ENCODE data around the gene NAP1L4. TPM values are rescaled to one million over a fixed set of nuclear protein-coding genes. Genes with fewer than 3 reads are reported as not detected.

Gene NAP1L4
- total RNA-seq, 6 experiments from 2014 or later, result 109 to 140 (median 131) TPM

GRCh38 chr11:3035333-3035732, 43.2 kb upstream of the NAP1L4 start:
- TF ChIP-seq, protein P1, sequence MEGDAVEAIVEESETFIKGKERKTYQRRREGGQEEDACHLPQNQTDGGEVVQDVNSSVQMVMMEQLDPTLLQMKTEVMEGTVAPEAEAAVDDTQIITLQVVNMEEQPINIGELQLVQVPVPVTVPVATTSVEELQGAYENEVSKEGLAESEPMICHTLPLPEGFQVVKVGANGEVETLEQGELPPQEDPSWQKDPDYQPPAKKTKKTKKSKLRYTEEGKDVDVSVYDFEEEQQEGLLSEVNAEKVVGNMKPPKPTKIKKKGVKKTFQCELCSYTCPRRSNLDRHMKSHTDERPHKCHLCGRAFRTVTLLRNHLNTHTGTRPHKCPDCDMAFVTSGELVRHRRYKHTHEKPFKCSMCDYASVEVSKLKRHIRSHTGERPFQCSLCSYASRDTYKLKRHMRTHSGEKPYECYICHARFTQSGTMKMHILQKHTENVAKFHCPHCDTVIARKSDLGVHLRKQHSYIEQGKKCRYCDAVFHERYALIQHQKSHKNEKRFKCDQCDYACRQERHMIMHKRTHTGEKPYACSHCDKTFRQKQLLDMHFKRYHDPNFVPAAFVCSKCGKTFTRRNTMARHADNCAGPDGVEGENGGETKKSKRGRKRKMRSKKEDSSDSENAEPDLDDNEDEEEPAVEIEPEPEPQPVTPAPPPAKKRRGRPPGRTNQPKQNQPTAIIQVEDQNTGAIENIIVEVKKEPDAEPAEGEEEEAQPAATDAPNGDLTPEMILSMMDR (IDR thresholded peaks at IDR 0.05), result no peak
- Mint-ChIP-seq H3K4me1 (ENCODE audit: low read depth) (peaks cover 12% of the 10 kb centered on the region; the same call in 1 of the 2 replicates), H3K4me3 (no peak overlapping the region), H3K27me3 (ENCODE audit: insufficient read depth) (peaks cover 3% of the 10 kb centered on the region; the same call in 1 of the 2 replicates), H3K9me3 (no peaks in the 10 kb centered on the region), H3K36me3 (ENCODE audit: low read depth) (peaks cover 34% of the 10 kb centered on the region), H3K27ac (no peak overlapping the region)
- no peak for DNase-seq

GRCh38 chr11:3030289-3031070, 38.4 kb upstream of the NAP1L4 start:
- Mint-ChIP-seq H3K9me3 (no peaks in the 10 kb centered on the region), H3K4me3 (no peak overlapping the region), H3K27me3 (ENCODE audit: insufficient read depth) (no peaks in the 10 kb centered on the region; the same call in 1 of the 2 replicates), H3K27ac (peak overlapping the region; percentile 8; the same call in 1 of the 2 replicates), H3K4me1 (ENCODE audit: low read depth) (no peaks in the 10 kb centered on the region), H3K36me3 (ENCODE audit: low read depth) (peaks cover 33% of the 10 kb centered on the region)
- no peak for DNase-seq
- TF ChIP-seq, protein P1 (IDR thresholded peaks at IDR 0.05), result no peak

- Mint-ChIP-seq H3K36me3 (ENCODE audit: low read depth) (peaks cover 31% of the 10 kb centered on the region), H3K4me3 (no peak overlapping the region), H3K27ac (no peak overlapping the region), H3K9me3 (no peaks in the 10 kb centered on the region), H3K27me3 (ENCODE audit: insufficient read depth) (no peaks in the 10 kb centered on the region), H3K4me1 (ENCODE audit: low read depth) (peaks cover 3% of the 10 kb centered on the region; the same call in 1 of the 2 replicates)
- no peak for DNase-seq
- TF ChIP-seq, protein P1 (IDR thresholded peaks at IDR 0.05), result no peak
Observed at GRCh38 chr11:3028813-3029212, 36.7 kb upstream of the NAP1L4 start.

DNA sequence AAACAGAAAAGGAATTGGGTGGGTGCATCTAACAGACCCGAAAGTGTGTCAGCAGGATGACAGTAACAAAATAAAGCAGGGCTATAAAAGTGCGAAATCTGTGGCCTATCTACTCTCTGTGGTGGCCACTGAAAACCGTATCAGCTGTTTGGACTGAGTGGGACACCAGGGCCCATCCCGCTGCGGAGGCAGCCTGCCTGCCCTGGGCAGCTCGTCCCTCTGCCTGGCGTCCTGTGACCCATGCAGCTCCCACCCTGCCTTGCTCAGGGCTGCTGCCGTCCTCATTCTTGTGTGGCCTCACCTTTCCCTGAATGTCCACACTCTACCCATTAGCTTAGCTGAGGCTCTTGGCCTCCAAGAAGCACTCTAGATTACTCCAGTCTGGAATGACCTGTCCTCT, 34.7 kb upstream of the NAP1L4 start:
- Mint-ChIP-seq H3K36me3 (ENCODE audit: low read depth) (peaks cover 42% of the 10 kb centered on the region), H3K27ac (no peak overlapping the region), H3K4me1 (ENCODE audit: low read depth) (peaks cover 23% of the 10 kb centered on the region), H3K4me3 (no peak overlapping the region), H3K27me3 (ENCODE audit: insufficient read depth) (no peaks in the 10 kb centered on the region), H3K9me3 (no peaks in the 10 kb centered on the region)
- TF ChIP-seq, protein P1 (IDR thresholded peaks at IDR 0.05), result no peak
- DNase-seq, result no peak

GRCh38 chr11:3022982-3023381, 30.9 kb upstream of the NAP1L4 start:
- H3K36me3 Mint-ChIP-seq (ENCODE audit: low read depth), result peaks cover 28% of the 10 kb centered on the region
- H3K9me3 Mint-ChIP-seq, result no peaks in the 10 kb centered on the region
- TF ChIP-seq, protein P1 (IDR thresholded peaks at IDR 0.05), result peak; percentile 13; the same call in 1 of the 2 replicates
- no peaks in the 10 kb centered on the region for H3K27me3 Mint-ChIP-seq (ENCODE audit: insufficient read depth)
- peak overlapping the region; percentile 85 for H3K27ac Mint-ChIP-seq
- peak overlapping the region; percentile 18; the same call in 1 of the 2 replicates for H3K4me3 Mint-ChIP-seq
- DNase-seq, result peak; percentile 63
- H3K4me1 Mint-ChIP-seq (ENCODE audit: low read depth), result peaks cover 24% of the 10 kb centered on the region
